Activated CD8-positive, alpha-beta memory T cell treated with anti-CD3 and anti-CD28 coated beads, Interleukin-2, amount 10 ng/mL, durations not matched to agents 7 days and 5 days (primary cell): ENCODE data around the gene CUX1. TPM values are rescaled to one million over a fixed set of nuclear protein-coding genes. Genes with fewer than 3 reads are reported as not detected.
"Not testable (repeated sequence)": the region's sequence is repeated elsewhere in the genome, so short reads cannot be mapped to it uniquely, and the experiment has no call there.

Experiments used
- ATAC-seq: fragments of 150-1000 bp; cut with Tn5 transposase; one replicate; pipeline ENCODE4 v1.10.0; 2021; ENCODE audit warnings: moderate library complexity
- CTCF ChIA-PET: fragments of 350-600 bp; sonication (Branson Sonifier 250); formaldehyde crosslinking; loops from one replicate; lab custom pipeline; 2021; ENCODE audit warnings: antibody characterized with exemption; lab: Charles Lee
- DNase-seq: peaks from one replicate; pipeline ENCODE4 v3.0.0-alpha.2; 2020
- H3K27ac Mint-ChIP-seq: one replicate; pipeline ENCODE4 v1.8.0; 2021; ENCODE audit warnings: mild to moderate bottlenecking, mixed read lengths
- H3K27me3 Mint-ChIP-seq: one replicate; pipeline ENCODE4 v1.8.0; 2021; ENCODE audit warnings: mixed read lengths
- H3K36me3 Mint-ChIP-seq: one replicate; pipeline ENCODE4 v1.8.0; 2021; ENCODE audit warnings: mild to moderate bottlenecking, mixed read lengths
- H3K4me1 Mint-ChIP-seq: one replicate; pipeline ENCODE4 v1.8.0; 2021; ENCODE audit warnings: mixed read lengths
- H3K4me3 Mint-ChIP-seq: one replicate; pipeline ENCODE4 v1.8.0; 2021; ENCODE audit warnings: mild to moderate bottlenecking, moderate library complexity, mixed read lengths
- H3K9me3 Mint-ChIP-seq: one replicate; pipeline ENCODE4 v1.8.0; 2022; ENCODE audit warnings: low read depth, mixed read lengths
- total RNA-seq, 2 experiments: library from RNA; stranded (reverse); gene quantifications; one replicate each; pipeline ENCODE4 v1.2.3, GENCODE V29; 2021

Gene CUX1
- total RNA-seq, 2 experiments from 2014 or later: 24.0 to 28.7 TPM

DNA sequence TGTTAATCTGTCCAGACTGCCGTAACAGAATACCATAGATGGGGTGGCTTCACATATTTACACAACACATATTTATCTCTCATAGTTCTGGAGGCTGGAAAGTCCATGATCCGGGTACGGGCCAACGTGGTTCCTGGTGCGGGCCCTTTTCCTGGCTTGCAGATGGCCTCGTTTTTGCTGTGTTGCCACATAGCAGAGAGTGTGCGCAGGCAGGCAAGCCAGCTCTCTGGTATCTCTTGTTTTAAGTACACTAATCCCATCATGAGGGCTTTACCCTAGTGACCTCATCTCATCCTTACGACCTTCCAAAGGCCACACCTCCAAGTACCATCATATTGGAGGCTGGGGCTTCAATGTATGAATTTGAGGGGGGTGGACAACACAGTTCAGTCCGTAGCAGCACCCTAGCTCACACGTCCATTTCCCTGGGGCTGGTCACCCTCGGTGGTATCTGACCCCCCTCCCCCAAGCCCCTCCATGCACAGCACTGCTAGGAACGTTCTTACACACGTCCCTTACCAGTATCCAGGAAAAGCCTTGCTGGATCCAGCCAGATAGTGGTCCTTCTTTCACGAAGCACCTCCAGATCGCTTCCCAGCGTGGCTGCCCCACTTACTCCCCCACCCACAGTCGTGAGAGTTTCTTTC is 21.5 kb downstream of the CUX1 start:
- Mint-ChIP-seq H3K27me3 (no peaks in the 10 kb centered on the region), H3K36me3 (peaks cover 2% of the 10 kb centered on the region), H3K4me1 (no peaks in the 10 kb centered on the region), H3K4me3 (no peak overlapping the region), H3K9me3 (no peaks in the 10 kb centered on the region), H3K27ac (no peak overlapping the region)
- CTCF ChIA-PET: interaction anchor here (1.2 kb wide), 1 partner anchor 17 kb away, joined by 4 read pairs; no protein-coding TSS in a partner anchor
- no peak for DNase-seq
- ATAC-seq: no peak

DNA sequence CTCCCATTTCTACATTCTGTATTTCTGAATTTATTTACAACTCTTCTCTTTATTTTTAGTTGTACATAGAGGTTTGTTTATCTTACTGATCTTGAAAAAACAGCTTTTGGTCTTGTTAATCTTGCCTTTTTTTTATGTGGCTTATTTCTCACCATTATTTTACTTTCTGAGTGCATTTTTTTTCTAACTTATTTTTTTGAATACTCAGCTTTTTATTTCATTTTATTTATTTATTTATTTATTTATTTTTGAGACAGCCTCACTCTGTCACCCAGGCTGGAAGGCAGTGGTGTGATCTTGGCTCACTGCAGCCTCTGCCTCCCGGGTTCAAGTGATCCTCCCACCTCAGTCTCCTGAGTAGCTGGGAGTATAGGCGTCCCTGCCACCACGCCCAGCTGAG is 23.9 kb downstream of the CUX1 start:
- no peak for DNase-seq
- H3K27me3 Mint-ChIP-seq: no peaks in the 10 kb centered on the region
- H3K9me3 Mint-ChIP-seq: peaks cover 4% of the 10 kb centered on the region
- no peak for ATAC-seq
- H3K4me1 Mint-ChIP-seq: no peaks in the 10 kb centered on the region
- H3K4me3 Mint-ChIP-seq: no peak overlapping the region
- CTCF ChIA-PET: interaction anchor here (0.7 to 1.1 kb wide), 2 partner anchors 15 to 54 kb away, joined by 3 read pairs; no protein-coding TSS in a partner anchor
- H3K36me3 Mint-ChIP-seq: peaks cover 1% of the 10 kb centered on the region
- no peak overlapping the region for H3K27ac Mint-ChIP-seq

DNA sequence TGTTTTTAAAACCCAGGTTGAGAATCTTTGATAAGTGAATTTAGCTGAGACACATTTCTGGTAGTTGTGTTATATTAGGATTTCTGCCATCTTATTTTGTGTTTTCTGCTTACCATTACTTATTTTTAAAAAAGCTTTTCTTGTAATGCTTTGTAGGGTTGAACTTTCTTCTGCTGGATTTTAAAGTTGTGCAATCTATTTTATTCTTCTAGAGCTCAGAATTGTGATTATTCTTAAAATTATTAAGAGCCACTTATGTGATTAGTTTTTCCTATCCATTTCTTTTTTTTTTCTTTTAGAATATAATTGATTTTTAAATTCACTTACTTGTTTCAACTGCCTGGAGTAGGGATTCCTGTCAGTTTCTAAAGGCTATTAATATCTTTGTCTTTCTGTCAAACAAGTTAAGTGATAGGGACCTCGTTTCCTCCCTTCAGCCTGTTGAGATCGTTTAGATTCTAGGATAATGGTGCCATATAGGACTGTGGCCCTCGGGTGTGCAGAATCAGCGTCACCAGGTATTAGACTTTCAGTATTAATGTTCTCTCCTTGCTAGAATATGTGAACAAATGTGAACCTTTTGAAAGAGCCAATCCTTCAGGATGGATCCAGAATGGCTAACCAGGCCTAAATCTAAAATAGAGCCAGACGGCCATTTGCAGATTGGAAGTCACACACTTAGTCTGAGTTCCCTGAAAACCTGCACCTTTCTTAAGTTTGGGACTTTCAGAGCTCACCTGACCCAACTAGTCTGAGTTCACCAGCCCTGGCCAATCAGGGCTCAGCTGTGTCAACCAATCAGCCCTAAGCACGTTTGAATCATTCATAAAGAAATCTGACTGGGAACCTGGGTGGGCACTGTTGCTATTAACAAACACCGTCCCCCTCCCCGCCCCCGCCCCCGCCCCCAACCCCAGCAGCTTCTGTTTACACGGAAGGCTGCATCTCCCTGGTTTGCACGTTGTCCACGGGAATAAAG is 26.2 kb downstream of the CUX1 start:
- ATAC-seq (no peak), DNase-seq (no peak)
- Mint-ChIP-seq H3K27me3 (no peaks in the 10 kb centered on the region), H3K36me3 (peaks cover 14% of the 10 kb centered on the region), H3K4me3 (no peak overlapping the region), H3K27ac (no peak overlapping the region), H3K9me3 (peaks cover 9% of the 10 kb centered on the region), H3K4me1 (peaks cover 4% of the 10 kb centered on the region)
- CTCF ChIA-PET: no interaction called here

DNA sequence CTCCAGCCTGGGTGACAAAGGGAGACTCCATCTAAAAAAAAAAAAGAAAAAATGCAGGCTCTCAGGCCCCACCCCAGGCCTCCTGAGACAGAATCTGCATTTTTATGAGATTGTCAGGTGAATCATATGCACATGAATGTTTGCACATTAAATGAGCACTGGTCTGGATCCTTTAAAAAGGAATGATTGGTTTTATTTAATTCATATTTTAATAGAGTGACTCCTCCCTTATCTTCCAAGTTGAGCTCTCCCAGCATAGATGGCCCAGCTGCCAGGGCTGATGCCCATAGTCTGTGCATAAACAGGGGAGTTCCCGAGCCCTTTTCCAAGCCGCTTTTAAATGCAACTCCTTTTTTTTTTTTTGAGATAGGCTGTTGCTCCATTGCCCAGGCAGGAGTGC is 28.5 kb downstream of the CUX1 start:
- peaks cover 4% of the 10 kb centered on the region for H3K4me1 Mint-ChIP-seq
- H3K4me3 Mint-ChIP-seq: no peak overlapping the region
- ATAC-seq: no peak
- H3K36me3 Mint-ChIP-seq: peaks cover 17% of the 10 kb centered on the region
- peaks cover 9% of the 10 kb centered on the region for H3K9me3 Mint-ChIP-seq
- DNase-seq: no peak
- no peak overlapping the region for H3K27ac Mint-ChIP-seq
- H3K27me3 Mint-ChIP-seq: no peaks in the 10 kb centered on the region
- CTCF ChIA-PET: interaction anchor here (1.2 kb wide), 1 partner anchor 11 kb away, joined by 3 read pairs; no protein-coding TSS in a partner anchor

DNA sequence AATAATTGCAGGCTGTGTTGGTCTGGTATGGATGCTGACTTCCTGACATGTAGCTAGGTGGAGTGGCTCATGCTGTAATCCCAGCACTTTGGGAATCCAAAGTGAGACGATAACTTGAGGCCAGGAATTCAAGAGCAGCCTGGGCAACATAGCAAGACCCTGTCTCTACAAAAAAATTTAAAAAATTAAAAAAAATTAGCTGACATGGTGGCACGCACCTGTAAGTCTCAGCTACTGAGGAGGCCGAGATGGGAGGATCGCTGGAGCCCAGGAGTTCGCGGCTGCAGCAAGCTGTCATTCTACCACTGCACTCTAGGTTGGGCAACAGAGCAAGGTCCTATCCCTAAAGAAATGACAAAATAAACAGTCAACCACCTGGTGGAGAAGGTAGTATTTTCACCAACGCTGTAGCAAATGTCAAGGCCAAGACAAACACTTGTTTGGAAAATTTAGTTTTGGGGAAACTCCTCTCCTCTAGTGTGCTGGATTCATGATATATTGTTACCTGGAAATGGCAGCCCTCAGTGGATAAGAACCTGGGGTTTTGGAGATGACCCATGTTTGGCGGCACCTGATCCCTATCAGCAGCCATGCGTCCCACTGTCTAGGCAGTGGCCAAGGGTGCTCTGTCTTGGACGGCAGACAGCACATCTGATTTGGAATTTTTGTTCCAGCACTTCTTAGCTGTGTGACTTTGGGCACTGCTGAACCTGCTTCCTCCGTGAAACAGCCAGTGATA is 29.5 kb downstream of the CUX1 start:
- no peak for DNase-seq
- Mint-ChIP-seq H3K27me3 (no peaks in the 10 kb centered on the region), H3K36me3 (peaks cover 17% of the 10 kb centered on the region), H3K27ac (no peak overlapping the region), H3K4me3 (no peak overlapping the region), H3K4me1 (peaks cover 4% of the 10 kb centered on the region), H3K9me3 (peaks cover 9% of the 10 kb centered on the region)
- no peak for ATAC-seq
- CTCF ChIA-PET: interaction anchor here (0.7 kb wide), 1 partner anchor 50 kb away, joined by 3 read pairs; no protein-coding TSS in a partner anchor

DNA sequence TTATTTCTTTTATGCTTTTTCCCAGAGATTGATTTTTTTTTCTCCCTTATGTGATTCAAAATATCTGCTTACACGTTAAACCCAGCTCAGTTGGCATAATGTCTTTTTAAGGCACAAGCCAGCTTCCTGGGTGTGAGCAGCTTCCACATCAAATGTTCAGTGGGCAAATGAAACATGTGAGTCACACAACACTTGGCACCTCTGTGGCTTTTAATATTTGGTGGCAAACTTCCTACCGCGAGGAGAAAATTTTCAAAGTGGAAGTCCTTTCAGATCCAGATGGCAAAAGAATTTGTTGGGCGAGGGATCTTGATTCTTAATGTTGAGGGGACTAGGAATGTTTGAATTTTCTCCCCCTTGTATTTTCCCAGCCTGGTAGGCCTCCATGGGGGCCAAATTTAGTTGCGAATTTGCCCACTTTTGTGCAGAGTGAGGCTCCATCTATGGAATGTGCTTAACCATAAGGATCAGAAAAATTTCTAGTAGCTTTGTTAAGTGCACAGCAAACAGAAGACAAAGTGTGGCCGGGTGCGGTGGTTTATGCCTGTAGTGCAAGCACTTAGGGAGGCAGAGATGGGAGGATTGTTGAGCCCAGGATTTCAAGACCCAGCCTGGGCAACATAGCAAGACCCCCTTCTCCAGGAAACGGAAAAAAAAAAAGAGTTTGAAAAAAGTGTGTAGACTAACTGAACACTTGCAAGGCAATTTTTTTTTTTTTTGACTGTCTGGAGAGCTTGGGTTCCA is 31.0 kb downstream of the CUX1 start:
- no peak overlapping the region for H3K27ac Mint-ChIP-seq
- ATAC-seq (no peak), DNase-seq (no peak)
- CTCF ChIA-PET: no interaction called here
- H3K27me3 Mint-ChIP-seq: no peaks in the 10 kb centered on the region
- peaks cover 9% of the 10 kb centered on the region for H3K9me3 Mint-ChIP-seq
- H3K4me3 Mint-ChIP-seq: no peak overlapping the region
- peaks cover 17% of the 10 kb centered on the region for H3K36me3 Mint-ChIP-seq
- H3K4me1 Mint-ChIP-seq: peaks cover 4% of the 10 kb centered on the region

DNA sequence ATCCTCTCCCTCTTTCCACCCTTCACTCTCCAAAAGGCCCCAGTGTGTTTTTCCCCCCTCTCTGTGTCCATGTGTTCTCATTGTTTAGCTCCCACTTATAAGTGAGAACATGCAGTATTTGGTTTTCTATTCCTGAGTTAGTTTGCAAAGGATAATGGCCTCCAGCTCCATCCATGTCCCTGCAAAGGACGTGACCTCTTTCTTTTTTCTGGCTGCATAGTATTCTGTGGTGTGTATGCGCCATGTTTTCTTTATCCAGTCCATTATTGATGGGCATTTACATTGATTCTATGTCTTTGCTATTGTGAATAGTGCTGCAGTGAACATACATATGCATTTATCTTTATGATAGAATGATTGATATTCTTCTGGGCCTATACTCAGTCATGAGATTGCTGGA is 31.9 kb downstream of the CUX1 start:
- peaks cover 17% of the 10 kb centered on the region for H3K36me3 Mint-ChIP-seq
- H3K9me3 Mint-ChIP-seq, H3K4me3 Mint-ChIP-seq, CTCF ChIA-PET, ATAC-seq, DNase-seq, H3K27me3 Mint-ChIP-seq, H3K4me1 Mint-ChIP-seq, H3K27ac Mint-ChIP-seq: not testable (repeated sequence)

DNA sequence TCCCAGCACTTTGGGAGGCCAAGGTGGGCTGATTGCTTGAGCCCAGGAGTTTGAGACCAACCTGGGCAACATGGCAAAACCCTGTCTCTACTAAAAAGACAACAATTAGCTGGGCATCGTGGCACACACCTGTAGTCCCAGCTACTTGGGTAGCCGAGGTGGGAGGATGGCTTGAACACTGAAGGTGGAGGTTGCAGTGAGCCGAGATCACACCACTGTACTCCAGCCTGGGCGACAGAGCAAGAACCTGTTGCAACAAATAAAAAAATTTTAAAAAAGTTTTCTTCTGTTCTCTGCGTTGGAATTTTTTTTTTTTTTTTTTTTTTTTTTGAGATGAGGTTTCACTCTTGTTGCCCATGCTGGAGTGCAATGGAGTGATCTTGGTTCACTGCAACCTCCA is 34.9 kb downstream of the CUX1 start:
- CTCF ChIA-PET, H3K27me3 Mint-ChIP-seq, DNase-seq, H3K9me3 Mint-ChIP-seq, H3K4me3 Mint-ChIP-seq, H3K27ac Mint-ChIP-seq, H3K36me3 Mint-ChIP-seq, ATAC-seq: not testable (repeated sequence)
- H3K4me1 Mint-ChIP-seq: peaks cover 20% of the 10 kb centered on the region

DNA sequence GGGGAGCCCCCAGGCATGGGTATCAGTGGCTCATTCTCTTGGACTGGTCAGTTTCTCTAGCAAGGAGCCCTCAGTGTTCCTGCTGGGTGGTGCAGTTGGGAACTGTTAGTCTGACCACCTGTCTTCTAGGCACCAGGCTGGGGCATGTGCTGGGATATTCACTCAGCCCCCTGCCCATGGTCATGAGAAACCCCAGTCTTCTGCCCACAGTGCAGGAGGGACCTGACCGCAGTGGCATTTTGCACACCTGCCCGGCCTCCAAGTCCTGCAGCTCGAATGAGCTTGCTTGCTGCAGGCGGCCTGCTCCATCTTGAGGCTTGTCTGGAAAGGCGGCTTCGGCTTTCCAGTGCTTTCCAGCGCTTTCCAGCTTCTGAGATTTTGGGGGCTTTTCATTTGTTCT is 36.3 kb downstream of the CUX1 start:
- Mint-ChIP-seq H3K27ac (no peak overlapping the region), H3K27me3 (no peaks in the 10 kb centered on the region), H3K36me3 (peaks cover 3% of the 10 kb centered on the region), H3K4me1 (peaks cover 24% of the 10 kb centered on the region), H3K4me3 (no peak overlapping the region), H3K9me3 (no peaks in the 10 kb centered on the region)
- no peak for DNase-seq
- CTCF ChIA-PET: no interaction called here
- ATAC-seq: no peak

DNA sequence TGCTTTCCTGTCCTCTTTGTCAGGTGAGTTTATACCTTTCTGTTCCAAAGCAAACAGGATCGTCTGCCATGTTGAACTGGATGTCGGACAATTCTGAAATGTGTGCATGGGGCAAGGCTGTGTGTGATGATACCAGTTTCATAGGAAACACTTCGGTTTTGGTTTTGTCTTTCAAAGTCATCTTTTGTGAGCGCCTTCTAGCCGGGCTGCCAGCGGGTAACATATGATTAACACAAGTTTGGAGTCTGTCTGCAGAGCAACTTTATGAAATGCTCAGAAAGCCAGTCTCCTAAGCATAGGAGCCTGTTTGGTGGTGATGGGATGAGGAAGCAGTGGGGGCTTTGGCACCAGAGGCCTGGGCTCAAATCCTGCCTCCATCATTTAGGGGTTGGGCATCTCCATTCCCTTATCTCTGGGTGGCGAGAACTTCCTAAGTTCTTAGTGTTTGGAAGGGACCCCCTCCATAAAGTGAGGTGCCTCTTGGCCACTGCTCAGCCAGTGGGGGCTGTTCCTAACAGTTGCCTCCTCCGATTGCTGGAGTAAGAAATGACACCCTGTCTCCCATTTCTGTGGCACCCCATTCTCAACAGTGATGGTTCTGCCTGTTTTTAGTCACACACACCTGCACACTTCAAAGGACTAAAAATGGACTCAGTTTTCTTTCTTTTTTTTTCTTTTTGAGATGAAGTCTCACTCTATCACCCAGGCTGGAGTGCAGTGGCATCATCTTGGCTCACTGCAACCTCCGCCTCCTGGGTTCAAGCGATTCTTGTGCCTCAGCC is 36.8 kb downstream of the CUX1 start:
- no peaks in the 10 kb centered on the region for H3K27me3 Mint-ChIP-seq
- CTCF ChIA-PET: no interaction called here
- H3K4me3 Mint-ChIP-seq: no peak overlapping the region
- peaks cover 1% of the 10 kb centered on the region for H3K36me3 Mint-ChIP-seq
- no peak overlapping the region for H3K27ac Mint-ChIP-seq
- H3K4me1 Mint-ChIP-seq: peaks cover 24% of the 10 kb centered on the region
- ATAC-seq (no peak), DNase-seq (no peak)
- no peaks in the 10 kb centered on the region for H3K9me3 Mint-ChIP-seq

DNA sequence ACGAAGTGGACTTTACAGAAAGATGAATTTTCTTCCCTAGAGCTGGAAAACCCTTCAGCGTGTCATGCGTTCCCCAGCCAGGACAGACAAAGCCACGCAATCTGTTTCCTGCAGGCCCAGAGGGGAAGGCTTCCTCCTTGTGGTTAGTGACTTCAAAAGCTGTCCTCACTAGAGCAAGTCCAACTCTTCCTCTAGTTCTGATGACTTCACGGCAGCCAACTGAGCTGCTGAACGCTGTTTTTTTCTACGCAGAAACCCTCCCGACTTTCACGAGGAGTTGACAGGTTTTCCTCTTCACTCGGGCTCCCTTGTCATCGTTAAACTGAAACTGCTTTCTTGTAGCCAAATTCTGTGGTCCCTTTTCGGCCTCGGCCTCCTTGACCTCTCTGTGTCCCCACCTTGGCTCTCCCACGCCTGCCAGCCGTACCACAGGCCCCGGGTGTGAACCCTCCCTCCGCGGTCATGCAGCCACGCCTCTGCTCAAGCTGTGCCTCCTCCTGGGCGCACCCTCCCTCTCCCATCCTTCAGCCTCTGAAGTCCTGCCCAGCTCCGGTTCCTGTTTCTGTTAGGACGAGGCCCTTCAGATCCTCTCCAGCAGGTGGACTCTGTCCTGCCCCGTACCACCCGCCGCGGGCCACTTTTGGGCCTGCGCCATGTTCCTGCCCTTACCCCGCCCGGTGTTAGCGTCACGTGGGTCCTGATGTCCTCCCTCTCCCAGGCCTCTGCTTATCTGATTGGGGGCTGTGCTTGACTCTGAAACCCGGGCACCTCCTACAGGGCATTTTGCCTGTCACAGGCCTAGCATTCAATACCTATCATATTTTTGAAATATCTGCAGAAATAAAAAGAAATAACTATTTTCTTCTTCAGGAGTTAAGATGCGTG is 39.3 kb downstream of the CUX1 start:
- Mint-ChIP-seq H3K4me3 (peak overlapping the region; percentile 84), H3K36me3 (no peaks in the 10 kb centered on the region), H3K9me3 (no peaks in the 10 kb centered on the region), H3K4me1 (peaks cover 26% of the 10 kb centered on the region), H3K27ac (peak overlapping the region; percentile 97), H3K27me3 (no peaks in the 10 kb centered on the region)
- peak; percentile 92 for DNase-seq
- CTCF ChIA-PET: interaction anchor here (0.6 to 2.0 kb wide), 9 partner anchors 11 to 380 kb away, joined by 3 to 12 read pairs (median 4); no protein-coding TSS in a partner anchor
- peak; percentile 98 for ATAC-seq
